Activated naive CD8-positive, alpha-beta T cell (primary cell): ENCODE results near the gene CDH4.

Experiments used
- H3K27ac Mint-ChIP-seq: one replicate; pipeline ENCODE4 v1.8.0; 2021; ENCODE audit warnings: mixed read lengths
- H3K27me3 Mint-ChIP-seq: one replicate; pipeline ENCODE4 v1.8.0; 2021; ENCODE audit warnings: mixed read lengths
- H3K36me3 Mint-ChIP-seq: one replicate; pipeline ENCODE4 v1.8.0; 2021; ENCODE audit warnings: mixed read lengths
- H3K4me1 Mint-ChIP-seq: one replicate; pipeline ENCODE4 v1.8.0; 2021; ENCODE audit warnings: low read depth, mixed read lengths
- H3K4me3 Mint-ChIP-seq: one replicate; pipeline ENCODE4 v1.8.0; 2021; ENCODE audit warnings: mild to moderate bottlenecking, mixed read lengths
- H3K9me3 Mint-ChIP-seq: one replicate; pipeline ENCODE4 v1.8.0; 2021; ENCODE audit warnings: low read depth, mixed read lengths

The CDH4 gene

DNA sequence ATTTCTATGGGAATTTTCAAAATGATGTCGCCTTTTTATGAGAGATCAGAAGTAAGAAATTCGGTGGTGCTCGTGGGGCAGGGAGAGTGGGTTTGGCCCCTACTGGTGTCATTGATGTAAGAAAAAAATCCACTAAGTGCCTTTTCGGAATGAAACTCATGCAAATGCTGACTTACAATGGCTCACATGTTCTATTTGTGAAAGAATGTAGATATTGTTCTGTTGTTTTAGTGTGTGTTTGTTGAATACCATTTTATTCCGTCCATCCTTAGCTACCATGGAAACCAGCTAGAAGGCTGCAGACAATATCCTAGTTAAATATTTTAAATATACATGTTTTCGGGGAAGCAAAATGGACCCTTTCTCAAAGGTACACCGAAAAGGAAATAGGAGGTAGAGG is 508.7 kb downstream of the CDH4 start:
- H3K27ac Mint-ChIP-seq, result no peak overlapping the region
- H3K9me3 Mint-ChIP-seq, result no peaks in the 10 kb centered on the region
- H3K4me1 Mint-ChIP-seq, result no peaks in the 10 kb centered on the region
- H3K4me3 Mint-ChIP-seq, result no peak overlapping the region
- no peaks in the 10 kb centered on the region for H3K27me3 Mint-ChIP-seq
- no peaks in the 10 kb centered on the region for H3K36me3 Mint-ChIP-seq

GRCh38 chr20:61761453-61762166 is 509.5 kb downstream of the CDH4 start:
- Mint-ChIP-seq H3K27me3 (no peaks in the 10 kb centered on the region), H3K36me3 (no peaks in the 10 kb centered on the region), H3K9me3 (no peaks in the 10 kb centered on the region), H3K4me1 (no peaks in the 10 kb centered on the region), H3K27ac (no peak overlapping the region), H3K4me3 (no peak overlapping the region)

DNA sequence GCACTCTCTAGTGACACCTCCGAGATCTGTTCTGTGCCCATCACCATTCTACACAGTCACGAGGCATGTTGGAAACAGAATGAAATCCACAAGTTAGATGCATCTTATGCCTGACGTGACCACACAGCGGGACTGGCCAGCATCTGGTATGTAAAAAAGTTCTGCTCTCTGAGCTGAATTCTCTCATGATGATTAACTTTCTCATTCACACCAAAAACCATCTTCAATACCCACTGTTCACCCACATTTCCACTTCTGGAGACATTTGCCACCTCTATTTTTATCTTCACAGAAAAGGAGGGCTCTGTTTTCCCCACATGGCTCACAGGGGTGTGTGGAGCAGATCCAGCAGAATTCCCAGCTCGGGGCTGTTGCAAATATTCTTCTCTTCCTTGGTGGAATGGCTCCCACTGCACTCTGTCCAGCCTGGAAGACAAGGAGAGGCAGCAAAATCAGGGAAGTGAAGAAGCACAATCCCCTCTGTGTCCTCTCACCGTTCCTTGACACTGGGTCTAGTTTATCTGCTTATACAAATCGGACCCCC is 510.2 kb downstream of the CDH4 start:
- H3K27ac Mint-ChIP-seq, result no peak overlapping the region
- H3K4me3 Mint-ChIP-seq, result no peak overlapping the region
- H3K36me3 Mint-ChIP-seq, result no peaks in the 10 kb centered on the region
- no peaks in the 10 kb centered on the region for H3K9me3 Mint-ChIP-seq
- H3K4me1 Mint-ChIP-seq, result no peaks in the 10 kb centered on the region
- H3K27me3 Mint-ChIP-seq, result no peaks in the 10 kb centered on the region

DNA sequence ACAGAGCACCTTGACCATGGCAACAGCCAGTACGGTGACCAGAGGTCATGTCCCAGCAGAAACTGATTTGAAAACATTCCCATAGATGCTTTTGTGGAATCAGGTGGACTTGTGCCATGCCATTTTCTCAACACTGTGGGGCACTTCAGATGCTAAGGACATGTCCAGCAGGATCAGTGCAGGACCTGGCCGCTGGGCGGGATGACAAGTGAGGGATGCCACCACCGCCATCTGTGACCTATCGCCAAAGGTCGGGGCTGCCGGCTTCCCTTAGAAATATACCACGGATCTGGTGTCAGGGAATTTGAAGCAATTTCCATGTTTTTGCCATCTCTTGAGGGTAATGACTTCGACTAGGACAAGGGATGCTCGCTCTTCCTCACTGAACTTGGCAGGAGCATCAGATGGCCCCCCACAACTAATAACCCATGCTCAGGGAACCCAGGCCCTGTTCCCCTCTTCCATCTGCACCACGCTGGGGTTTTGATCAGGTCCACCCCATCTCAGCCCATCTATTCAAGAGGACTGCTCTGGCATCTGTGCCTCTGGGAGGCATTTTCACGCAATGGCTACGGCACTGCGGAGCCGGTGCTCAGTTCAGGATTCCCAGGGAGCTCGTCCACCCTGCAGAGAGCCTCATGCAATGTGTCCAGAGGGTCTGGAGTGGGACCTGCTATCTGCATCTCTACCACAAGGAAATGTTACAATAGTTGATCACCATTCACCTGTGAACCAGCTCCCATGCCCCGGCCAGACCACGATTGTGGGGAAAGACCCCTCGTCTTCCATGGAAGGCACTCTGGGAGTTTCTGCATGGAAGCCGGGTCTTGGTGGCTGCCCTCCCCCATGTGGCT is 511.1 kb downstream of the CDH4 start:
- H3K27me3 Mint-ChIP-seq, result no peaks in the 10 kb centered on the region
- no peak overlapping the region for H3K4me3 Mint-ChIP-seq
- H3K9me3 Mint-ChIP-seq, result no peaks in the 10 kb centered on the region
- H3K27ac Mint-ChIP-seq, result no peak overlapping the region
- no peaks in the 10 kb centered on the region for H3K36me3 Mint-ChIP-seq
- H3K4me1 Mint-ChIP-seq, result no peaks in the 10 kb centered on the region

DNA sequence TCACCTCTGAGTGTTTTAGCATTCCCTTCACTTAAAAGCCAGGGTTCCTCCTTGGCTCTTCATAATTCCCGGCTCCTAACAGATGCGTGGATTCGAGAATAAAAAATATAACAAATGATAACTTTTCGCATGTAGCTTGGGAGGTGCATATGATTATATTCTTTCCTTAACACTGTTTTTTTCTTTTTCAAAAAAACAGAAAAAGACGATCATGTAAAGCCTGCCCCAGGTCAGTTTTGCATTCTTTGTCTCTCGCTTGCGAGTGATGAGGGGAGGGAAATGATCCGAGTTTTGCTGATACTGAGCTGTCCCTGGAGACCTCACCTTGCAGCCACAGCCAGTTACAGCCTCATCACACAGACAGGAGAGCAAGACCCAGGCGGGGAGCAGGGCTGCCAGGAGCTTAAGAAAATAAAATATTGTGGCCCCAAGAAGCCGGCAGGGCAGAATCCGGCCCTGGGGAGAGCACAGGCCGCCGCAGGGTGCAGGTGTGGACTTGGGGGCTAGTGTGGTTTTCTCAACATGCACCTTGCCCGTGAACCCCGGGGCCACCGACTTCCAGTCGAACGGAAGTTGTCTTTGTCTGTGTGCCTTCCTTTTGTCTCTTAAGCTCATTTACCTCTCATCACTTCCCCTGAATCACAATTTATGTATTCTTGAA is 511.8 kb downstream of the CDH4 start:
- H3K4me3 Mint-ChIP-seq, result no peak overlapping the region
- no peaks in the 10 kb centered on the region for H3K9me3 Mint-ChIP-seq
- H3K36me3 Mint-ChIP-seq, result no peaks in the 10 kb centered on the region
- no peaks in the 10 kb centered on the region for H3K4me1 Mint-ChIP-seq
- no peaks in the 10 kb centered on the region for H3K27me3 Mint-ChIP-seq
- H3K27ac Mint-ChIP-seq, result no peak overlapping the region

GRCh38 chr20:61764471-61765025 is 512.5 kb downstream of the CDH4 start:
- no peaks in the 10 kb centered on the region for H3K27me3 Mint-ChIP-seq
- H3K27ac Mint-ChIP-seq, result no peak overlapping the region
- H3K4me3 Mint-ChIP-seq, result no peak overlapping the region
- H3K36me3 Mint-ChIP-seq, result no peaks in the 10 kb centered on the region
- no peaks in the 10 kb centered on the region for H3K4me1 Mint-ChIP-seq
- no peaks in the 10 kb centered on the region for H3K9me3 Mint-ChIP-seq

DNA sequence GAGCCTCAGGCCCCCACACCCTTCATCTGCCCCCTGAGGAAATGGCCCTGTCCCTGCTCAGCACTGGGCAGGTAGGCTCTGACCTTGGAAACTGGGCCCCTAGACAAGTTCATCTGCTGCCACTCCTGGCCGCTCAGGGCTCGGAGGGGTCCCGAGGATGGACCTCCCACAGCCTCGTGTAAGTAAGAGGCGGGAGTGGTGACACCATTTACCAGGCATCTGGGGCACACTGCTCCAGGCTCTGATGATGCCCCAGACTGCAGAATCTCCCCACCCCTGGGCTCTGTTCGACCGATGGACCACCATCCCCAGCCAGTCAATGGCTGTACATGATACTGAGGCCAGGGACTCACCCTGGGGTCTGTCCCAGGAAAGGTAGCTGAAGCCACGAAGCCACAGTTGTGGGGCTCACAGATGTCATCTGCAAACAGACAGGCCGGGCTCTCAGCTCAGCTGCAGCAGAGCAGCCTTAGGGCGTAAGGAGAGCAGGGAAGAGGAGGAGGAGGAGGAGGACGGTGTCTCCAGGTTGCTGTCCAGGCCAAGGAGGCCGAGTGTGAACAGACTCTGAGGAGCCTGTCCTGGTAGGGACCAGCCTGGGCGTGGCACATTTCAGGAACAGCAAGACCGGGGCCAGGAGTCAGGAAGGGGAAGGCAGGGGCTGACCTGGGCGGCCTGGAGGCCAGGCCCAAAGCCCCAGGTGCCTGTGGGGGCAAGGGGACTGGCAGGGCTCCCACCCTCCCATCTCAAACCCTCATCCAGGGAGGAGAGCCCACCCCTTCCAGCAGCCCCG is 513.2 kb downstream of the CDH4 start:
- Mint-ChIP-seq H3K36me3 (no peaks in the 10 kb centered on the region), H3K4me3 (no peak overlapping the region), H3K27me3 (no peaks in the 10 kb centered on the region), H3K9me3 (no peaks in the 10 kb centered on the region), H3K4me1 (no peaks in the 10 kb centered on the region), H3K27ac (no peak overlapping the region)

GRCh38 chr20:61765871-61766654 is 514.0 kb downstream of the CDH4 start:
- no peak overlapping the region for H3K4me3 Mint-ChIP-seq
- no peaks in the 10 kb centered on the region for H3K36me3 Mint-ChIP-seq
- no peak overlapping the region for H3K27ac Mint-ChIP-seq
- H3K9me3 Mint-ChIP-seq, result no peaks in the 10 kb centered on the region
- no peaks in the 10 kb centered on the region for H3K4me1 Mint-ChIP-seq
- no peaks in the 10 kb centered on the region for H3K27me3 Mint-ChIP-seq

- H3K4me1 Mint-ChIP-seq, result no peaks in the 10 kb centered on the region
- no peak overlapping the region for H3K27ac Mint-ChIP-seq
- no peaks in the 10 kb centered on the region for H3K36me3 Mint-ChIP-seq
- no peak overlapping the region for H3K4me3 Mint-ChIP-seq
- no peaks in the 10 kb centered on the region for H3K27me3 Mint-ChIP-seq
- H3K9me3 Mint-ChIP-seq, result no peaks in the 10 kb centered on the region
Observed at GRCh38 chr20:61766921-61767610, 515.0 kb downstream of the CDH4 start.

- Mint-ChIP-seq H3K27ac (no peak overlapping the region), H3K4me3 (no peak overlapping the region), H3K4me1 (no peaks in the 10 kb centered on the region), H3K36me3 (no peaks in the 10 kb centered on the region), H3K27me3 (no peaks in the 10 kb centered on the region), H3K9me3 (no peaks in the 10 kb centered on the region)
Observed at GRCh38 chr20:61767761-61768494, 515.9 kb downstream of the CDH4 start.

GRCh38 chr20:61768571-61769285 is 516.7 kb downstream of the CDH4 start:
- Mint-ChIP-seq H3K36me3 (no peaks in the 10 kb centered on the region), H3K27ac (no peak overlapping the region), H3K4me3 (no peak overlapping the region), H3K4me1 (no peaks in the 10 kb centered on the region), H3K9me3 (no peaks in the 10 kb centered on the region), H3K27me3 (no peaks in the 10 kb centered on the region)

DNA sequence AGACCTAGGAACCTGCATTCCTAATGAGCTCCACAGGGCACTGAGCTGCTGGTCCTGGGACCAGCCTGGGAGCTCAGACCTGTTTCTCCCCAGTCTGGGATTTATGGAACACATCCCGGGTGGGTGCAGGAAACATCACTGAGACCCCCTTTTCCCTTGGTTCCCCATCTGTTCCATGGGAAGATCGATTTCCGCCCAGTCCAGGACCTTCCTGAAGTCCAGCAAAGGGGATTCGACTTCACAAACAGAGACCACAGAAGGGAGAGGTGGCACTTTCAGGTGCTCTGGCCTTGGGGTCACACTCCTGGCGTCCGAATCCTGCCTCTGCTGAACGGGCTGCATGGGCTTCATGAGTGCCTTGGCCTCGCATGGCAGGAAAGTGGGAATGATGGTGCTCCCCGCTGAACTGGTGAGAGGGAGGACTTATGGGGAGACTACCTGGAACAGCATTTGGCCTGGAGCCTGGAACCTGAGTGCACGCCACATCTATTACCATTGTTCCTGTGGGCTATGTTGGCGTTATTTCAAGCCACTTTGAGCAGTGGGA is 517.3 kb downstream of the CDH4 start:
- Mint-ChIP-seq H3K27me3 (no peaks in the 10 kb centered on the region), H3K9me3 (no peaks in the 10 kb centered on the region), H3K27ac (no peak overlapping the region), H3K4me3 (no peak overlapping the region), H3K4me1 (no peaks in the 10 kb centered on the region), H3K36me3 (no peaks in the 10 kb centered on the region)
